H1 (cell line): ENCODE results near the gene CD72. TPM values are rescaled to one million over a fixed set of nuclear protein-coding genes. Genes with fewer than 3 reads are reported as not detected.

Source experiments
- CEBPB ChIP-seq: IDR thresholded peaks from 2 replicates; pipeline ENCODE4 v1.6.1; 2012; ENCODE audit warnings: low read depth, low read length
- polyA plus RNA-seq, 7 experiments: library from polyadenylated mRNA; depleted of rRNA in 3 of 7; stranded (reverse) in 5 of 7; unstranded in 2 of 7; fragments of >200 nt in 5 of 7; fragments of 200-250 nt in 2 of 7; gene quantifications; 1 replicate in 5 of 7; 2 replicates in 1 of 7; 4 replicates in 1 of 7; pipeline versions ENCODE4 v1.2.1 to v1.2.3, GENCODE V29; 2011 to 2013; ENCODE audit warnings: missing spikeins in 2 of 7, mixed read lengths in 2 of 7
- total RNA-seq: library from RNA; stranded (reverse); fragmentation: NEBNext Ultra II Directional; extraction: Animal tissue kit (Norgen Biotek cat#: 25700); gene quantifications from 2 replicates; pipeline ENCODE4 v1.2.1, GENCODE V29; 2021

CD72 gene
- total and polyA plus RNA-seq, 2 of the 8 experiments (the other 6 are each of a cell fraction or from before 2014, with no cell fraction given) = 4.0 to 4.5 TPM

- no peak for TF ChIP-seq CEBPB
These were observed 18.1 kb upstream of the CD72 start (continued) for GRCh38 chr9:35636135-35636876.
